HPDE6-E6E7 (cell line): Measurements from ENCODE around the gene MRPL28.
"Not testable (repeated sequence)": the region's sequence is repeated elsewhere in the genome, so short reads cannot be mapped to it uniquely, and the experiment has no call there.

Experiments
- DNase-seq: peaks from one replicate; pipeline ENCODE4 v3.0.0; 2011; ENCODE audit warnings: missing footprints; ENCODE audit errors: extremely low spot score

MRPL28 gene

DNA sequence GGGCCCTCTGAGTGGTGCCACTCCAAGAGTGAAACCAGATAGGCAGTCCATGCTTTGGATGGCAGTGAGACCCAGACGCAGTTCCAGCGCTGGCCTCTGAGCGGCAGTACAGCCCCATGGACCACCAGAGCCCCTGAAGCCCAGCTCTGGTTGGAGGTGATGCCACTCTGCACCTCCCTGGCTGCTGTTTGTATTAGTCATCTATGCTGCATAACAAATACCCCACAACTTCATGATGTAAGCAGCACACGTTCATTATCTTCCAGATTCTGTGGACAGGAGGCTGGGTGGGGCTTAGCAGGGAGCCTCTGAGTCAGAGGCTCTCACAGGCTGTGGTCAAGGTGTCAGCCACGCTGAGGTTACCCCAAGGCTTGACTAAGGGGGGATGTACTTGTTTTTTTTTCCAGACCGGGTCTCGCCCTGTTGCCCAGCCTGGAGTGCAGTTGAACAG lies 21.6 kb upstream of the MRPL28 start:
- DNase-seq, result no peak

DNA sequence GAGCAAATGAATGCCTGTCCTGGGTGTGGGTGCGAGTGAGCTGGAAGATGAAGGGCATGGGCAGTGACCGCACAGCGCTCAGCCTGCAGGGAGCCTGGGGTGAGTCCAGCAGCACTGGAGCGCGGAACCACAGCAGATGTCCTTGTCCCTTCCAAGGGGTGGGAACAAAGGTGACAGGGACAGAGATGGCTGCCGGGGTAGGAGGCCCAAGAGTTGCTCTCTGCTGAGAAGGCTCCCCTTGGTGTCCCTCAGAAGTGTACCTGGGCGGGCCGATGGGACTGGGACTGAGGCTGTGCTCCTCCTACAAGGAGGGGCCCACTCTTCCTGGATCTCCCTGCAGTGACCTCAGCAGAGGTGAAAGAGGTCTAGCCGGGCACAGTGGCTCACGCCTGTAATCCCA lies 19.0 kb upstream of the MRPL28 start:
- DNase-seq, result no peak

- not testable (repeated sequence) for DNase-seq
Observed at GRCh38 chr16:387761-388666, 17.7 kb upstream of the MRPL28 start.

GRCh38 chr16:386641-387156 lies 16.4 kb upstream of the MRPL28 start:
- DNase-seq, result no peak

DNA sequence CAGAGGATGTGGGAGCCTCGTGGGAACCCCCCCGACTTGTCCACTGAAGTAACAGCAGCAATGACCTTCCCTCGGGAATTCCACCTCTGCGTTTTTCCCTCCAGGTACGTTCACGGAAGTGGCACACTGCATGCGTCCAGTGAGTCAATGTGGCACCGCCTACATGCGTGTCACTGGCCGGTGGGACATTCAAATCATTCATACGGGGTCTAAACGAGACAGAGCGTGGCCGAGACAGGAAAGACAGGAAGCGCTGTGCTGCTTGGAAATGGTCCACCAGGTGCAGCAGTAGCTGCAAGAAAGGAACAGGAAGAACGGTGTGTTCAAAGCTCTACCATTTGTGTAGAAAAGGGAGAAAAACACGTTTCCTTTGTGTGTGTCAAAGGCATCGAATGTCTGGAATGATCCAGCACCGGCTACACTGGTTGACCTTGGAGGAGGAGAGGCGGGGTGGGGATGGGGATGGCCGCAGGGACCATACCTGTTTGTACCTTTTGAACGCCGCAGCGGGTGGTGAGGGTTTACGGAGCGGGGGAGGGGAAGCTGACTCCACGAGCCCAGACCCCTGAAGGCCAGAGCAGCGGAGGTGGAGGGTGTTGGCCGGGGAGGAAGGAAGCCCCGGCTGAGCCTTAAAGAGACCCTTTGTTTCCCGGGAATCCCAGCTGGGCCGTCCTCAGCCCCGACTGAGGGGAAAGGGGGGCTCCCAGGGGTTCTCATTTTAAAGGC lies 13.2 kb upstream of the MRPL28 start:
- DNase-seq, result no peak

GRCh38 chr16:381789-382717 lies 11.7 kb upstream of the MRPL28 start, which contains the start of gene PGAP6:
Gene PGAP6 (minus strand): TSS chr16:381978. CDS start chr16:381821, 157 bp downstream.
- DNase-seq, result no peak

- DNase-seq, result no peak
Observed at GRCh38 chr16:381012-381788, 10.9 kb upstream of the MRPL28 start.

DNA sequence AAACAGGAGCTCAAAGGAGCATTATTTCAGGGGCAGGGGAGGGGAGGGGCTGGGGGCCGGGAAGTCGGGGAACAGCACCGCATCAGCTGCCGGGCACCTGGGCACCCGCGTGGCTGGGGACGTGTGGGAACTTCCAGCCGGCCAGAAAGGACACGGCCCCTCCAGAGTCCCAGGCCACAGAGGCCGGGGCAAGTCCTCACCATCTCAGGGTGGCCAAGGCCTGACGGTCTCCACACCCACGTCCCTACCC lies 10.3 kb upstream of the MRPL28 start:
- no peak for DNase-seq

DNA sequence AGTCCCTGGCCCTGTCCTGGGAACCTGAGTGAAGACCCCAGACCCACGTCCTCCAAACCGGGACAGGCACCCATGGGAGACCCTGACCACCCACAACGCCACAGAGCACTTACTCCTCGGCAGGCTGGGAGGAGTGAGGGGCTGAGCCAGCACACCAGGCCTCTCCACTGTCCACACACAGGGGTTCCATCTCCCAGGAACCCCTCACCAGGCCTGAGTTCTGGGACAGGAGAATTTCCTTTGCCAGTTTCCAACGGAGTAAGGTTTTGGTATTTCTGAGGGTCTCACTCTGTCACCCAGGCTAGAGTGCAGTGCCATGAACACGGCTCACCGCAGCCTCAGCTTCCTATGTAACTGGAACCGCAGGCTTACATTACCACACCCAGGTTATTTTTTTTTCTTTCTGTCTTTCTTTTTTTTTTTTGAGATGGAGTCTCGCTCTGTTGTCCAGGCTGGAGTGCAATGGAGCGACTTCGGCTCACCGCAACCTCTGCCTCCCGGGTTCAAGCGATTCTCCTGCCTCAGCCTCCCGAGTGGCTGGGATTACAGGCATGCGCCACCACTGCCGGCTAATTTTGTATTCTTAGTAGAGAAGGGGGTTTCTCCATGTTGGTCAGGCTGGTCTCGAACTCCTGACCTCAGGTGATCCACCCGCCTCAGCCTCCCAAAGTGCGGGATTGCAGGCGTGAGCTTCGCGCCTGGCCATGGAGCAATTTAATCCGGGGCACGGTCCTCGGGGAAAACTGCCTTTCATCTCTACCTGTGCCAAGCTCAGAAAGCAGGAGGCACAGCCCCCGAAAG lies 9.8 kb upstream of the MRPL28 start:
- no peak for DNase-seq

DNA sequence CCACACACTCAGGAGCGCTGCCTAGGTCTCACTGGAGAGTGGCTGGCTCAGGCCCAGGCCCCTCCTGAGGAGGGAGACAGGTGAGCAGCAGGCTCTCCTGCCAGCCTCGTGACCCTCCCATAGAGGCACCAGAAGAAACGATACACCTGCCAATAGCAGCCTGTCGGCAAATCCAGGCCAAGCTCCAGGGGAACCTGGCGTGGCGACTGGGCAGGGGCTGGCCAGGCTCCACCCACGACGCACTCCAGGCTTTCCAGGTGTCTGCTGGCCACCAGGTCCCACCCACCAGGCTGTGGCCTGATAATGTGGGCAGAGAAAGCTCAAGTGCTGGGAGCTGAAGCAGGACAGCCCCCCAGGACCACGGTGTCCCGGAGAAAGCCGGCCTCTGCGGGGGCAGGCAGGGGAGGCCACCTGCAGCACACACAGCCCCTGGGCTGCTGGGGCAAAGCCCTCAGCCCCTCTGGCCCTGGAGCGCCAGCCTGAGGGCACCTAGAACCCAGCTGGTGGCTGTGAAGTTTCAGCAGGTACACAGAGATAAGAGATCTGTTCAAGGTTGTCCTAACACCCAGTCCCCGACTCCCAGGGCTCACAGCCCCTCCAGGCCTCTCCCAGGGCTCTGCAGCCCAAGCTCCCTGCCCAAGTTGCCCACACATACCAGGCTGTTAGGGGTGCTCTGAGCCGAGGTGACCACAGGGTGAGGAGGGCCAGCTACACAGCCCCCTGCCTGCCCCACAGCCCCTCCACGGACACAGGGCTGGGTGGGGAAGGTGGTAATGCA lies 9.0 kb upstream of the MRPL28 start:
- DNase-seq, result no peak

- no peak for DNase-seq
Observed at GRCh38 chr16:378821-379182, 8.5 kb upstream of the MRPL28 start.

GRCh38 chr16:378113-378820 lies 7.9 kb upstream of the MRPL28 start:
- DNase-seq, result not testable (repeated sequence)

DNA sequence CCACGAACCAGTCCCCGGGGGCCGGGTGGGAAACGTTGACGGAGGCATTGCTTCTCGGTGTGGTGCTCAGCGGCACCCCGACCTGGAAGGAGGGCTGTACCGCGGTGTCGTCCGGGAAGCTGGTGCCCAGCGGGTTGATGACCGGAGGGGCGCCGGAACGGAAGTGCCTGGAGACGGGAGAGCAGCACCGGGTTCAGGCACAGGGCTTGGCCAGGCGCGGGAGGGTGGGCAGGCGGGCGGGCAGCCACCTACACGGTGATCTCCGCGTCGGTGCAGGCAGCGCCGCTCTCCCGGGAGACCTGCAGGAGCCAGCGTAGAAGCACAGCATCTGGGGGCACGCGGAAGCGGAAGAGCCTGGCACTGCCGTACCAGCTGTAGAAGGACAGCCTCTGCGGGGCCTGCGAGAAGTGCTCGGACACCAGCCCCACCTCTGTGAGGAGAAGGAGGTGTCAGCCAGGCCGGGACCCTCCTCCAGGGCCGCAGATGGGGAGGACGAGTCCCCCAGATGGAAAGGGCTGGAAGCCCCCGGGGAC lies 7.1 kb upstream of the MRPL28 start:
- DNase-seq, result no peak

GRCh38 chr16:376817-377418 lies 6.6 kb upstream of the MRPL28 start:
- DNase-seq, result no peak

DNA sequence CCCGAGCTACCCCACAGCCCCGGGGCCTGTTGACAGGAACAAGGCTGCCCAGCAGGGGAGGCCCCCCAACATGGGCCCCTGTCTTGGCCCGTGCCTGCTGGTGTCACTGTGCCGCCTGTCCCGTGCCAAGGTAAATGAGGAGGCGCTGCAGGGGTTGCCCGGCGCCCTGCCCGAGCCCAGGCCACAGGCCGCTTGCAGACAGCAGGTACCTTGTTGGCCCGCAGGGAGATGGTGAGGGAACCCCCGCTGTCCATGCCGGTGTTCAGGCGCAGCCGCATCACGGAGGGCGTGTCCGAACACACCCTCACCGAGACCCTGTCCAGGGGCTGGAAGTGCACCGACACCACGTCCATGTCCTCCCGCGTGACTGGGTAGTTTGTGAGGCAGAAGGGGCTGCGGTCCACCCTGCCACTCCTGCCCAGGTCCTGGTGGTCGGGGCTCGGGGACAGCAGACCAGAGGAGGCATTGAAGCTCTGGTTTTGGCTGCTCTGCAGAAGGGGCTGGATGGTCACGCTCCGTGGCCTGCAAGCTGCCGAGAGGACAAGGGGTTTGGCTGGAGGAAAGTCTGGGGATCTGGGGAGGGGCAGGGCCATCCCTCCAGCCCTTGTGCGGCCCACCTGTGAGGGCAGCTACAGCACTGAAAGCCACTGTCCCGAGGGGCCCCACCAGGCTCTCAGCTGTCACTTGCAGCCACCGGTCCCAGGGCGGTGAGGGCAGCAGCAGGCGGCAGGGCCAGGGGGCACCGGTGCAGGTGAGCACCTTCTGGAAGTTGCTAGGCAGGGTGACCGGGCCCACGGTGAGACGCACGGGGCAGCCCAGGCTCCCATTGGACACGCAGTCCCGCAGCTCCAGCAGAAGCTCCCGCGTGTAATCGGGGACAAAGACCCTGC lies 5.8 kb upstream of the MRPL28 start:
- DNase-seq, result no peak

- no peak for DNase-seq
Observed at GRCh38 chr16:375212-375611, 4.9 kb upstream of the MRPL28 start.

DNA sequence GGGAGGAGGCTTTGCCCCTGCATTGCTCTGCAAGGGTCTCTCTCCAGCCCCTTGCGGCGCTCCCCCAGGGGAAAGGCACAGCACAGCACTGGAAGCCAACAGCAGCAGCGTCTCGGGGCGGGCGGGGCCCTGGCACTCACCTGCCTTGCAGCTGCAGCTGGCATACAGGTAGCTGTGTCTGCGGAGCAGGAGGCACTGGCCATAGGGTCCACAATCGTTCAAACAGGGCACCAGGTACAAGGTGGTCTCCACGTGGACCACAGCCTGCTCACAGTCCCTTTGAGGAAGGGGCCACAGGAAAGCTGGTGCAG lies 4.2 kb upstream of the MRPL28 start:
- no peak for DNase-seq
